ENCODE measurements around the gene PRKCE. TPM values are rescaled to one million over a fixed set of nuclear protein-coding genes. Genes with fewer than 3 reads are reported as not detected.

PRKCE gene
- total RNA-seq, 1 donor from 2014 or later = 24.2 TPM

DNA sequence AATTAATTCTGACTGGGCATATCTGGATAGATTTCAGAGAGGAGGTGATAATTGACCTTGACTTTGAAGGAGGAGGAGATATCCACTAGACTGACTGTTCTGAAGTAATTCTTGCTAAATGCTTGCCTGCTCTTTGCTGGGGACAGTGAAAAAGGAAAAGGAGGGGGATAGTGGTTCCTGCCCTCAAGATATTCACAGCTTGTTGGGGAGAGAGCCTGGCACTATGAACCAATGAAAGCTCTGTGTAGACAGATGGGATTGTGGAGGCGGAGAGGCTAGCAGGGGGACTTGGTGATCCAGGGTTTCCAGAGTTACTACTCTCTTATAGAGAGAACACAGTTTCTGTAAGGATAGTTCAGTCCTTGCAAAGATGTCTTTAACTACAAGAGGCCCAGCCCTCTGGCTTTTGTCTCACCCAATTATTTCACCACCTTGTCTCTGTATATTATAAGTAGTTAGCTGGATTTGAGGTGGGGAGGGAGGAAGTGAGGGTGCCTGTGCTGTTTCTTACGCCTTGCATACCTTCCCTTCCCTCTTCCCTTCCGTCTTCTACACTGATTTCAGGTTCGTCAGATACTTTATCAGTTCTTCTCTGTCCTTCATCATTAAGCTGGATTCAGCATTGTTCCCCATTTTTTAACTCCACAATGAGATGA, 190.4 kb downstream of the PRKCE start:
- H3K4me3 Mint-ChIP-seq (ENCODE audit: unreplicated experiment) = no peak overlapping the region
- H3K36me3 Mint-ChIP-seq (ENCODE audit: low read depth, unreplicated experiment) = no peaks in the 10 kb centered on the region
- H3K27me3 Mint-ChIP-seq (ENCODE audit: unreplicated experiment) = peaks cover 8% of the 10 kb centered on the region
- no peaks in the 10 kb centered on the region for H3K9me3 Mint-ChIP-seq (ENCODE audit: unreplicated experiment)
- no peak for DNase-seq (ENCODE audit: low spot score)
- TF ChIP-seq, protein P1, sequence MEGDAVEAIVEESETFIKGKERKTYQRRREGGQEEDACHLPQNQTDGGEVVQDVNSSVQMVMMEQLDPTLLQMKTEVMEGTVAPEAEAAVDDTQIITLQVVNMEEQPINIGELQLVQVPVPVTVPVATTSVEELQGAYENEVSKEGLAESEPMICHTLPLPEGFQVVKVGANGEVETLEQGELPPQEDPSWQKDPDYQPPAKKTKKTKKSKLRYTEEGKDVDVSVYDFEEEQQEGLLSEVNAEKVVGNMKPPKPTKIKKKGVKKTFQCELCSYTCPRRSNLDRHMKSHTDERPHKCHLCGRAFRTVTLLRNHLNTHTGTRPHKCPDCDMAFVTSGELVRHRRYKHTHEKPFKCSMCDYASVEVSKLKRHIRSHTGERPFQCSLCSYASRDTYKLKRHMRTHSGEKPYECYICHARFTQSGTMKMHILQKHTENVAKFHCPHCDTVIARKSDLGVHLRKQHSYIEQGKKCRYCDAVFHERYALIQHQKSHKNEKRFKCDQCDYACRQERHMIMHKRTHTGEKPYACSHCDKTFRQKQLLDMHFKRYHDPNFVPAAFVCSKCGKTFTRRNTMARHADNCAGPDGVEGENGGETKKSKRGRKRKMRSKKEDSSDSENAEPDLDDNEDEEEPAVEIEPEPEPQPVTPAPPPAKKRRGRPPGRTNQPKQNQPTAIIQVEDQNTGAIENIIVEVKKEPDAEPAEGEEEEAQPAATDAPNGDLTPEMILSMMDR (IDR thresholded peaks at IDR 0.05; ENCODE audit: unreplicated experiment) = no peak
- no peaks in the 10 kb centered on the region for H3K4me1 Mint-ChIP-seq (ENCODE audit: unreplicated experiment)
- H3K27ac Mint-ChIP-seq (ENCODE audit: unreplicated experiment) = no peak overlapping the region

- TF ChIP-seq, protein P1 (IDR thresholded peaks at IDR 0.05; ENCODE audit: unreplicated experiment) = no peak
- DNase-seq (ENCODE audit: low spot score) = no peak
- no peaks in the 10 kb centered on the region for H3K4me1 Mint-ChIP-seq (ENCODE audit: unreplicated experiment)
- peaks cover 8% of the 10 kb centered on the region for H3K27me3 Mint-ChIP-seq (ENCODE audit: unreplicated experiment)
- no peaks in the 10 kb centered on the region for H3K36me3 Mint-ChIP-seq (ENCODE audit: low read depth, unreplicated experiment)
- no peaks in the 10 kb centered on the region for H3K9me3 Mint-ChIP-seq (ENCODE audit: unreplicated experiment)
- H3K4me3 Mint-ChIP-seq (ENCODE audit: unreplicated experiment) = no peak overlapping the region
- H3K27ac Mint-ChIP-seq (ENCODE audit: unreplicated experiment) = no peak overlapping the region
Observed at GRCh38 chr2:45843136-45843535, 191.7 kb downstream of the PRKCE start.

DNA sequence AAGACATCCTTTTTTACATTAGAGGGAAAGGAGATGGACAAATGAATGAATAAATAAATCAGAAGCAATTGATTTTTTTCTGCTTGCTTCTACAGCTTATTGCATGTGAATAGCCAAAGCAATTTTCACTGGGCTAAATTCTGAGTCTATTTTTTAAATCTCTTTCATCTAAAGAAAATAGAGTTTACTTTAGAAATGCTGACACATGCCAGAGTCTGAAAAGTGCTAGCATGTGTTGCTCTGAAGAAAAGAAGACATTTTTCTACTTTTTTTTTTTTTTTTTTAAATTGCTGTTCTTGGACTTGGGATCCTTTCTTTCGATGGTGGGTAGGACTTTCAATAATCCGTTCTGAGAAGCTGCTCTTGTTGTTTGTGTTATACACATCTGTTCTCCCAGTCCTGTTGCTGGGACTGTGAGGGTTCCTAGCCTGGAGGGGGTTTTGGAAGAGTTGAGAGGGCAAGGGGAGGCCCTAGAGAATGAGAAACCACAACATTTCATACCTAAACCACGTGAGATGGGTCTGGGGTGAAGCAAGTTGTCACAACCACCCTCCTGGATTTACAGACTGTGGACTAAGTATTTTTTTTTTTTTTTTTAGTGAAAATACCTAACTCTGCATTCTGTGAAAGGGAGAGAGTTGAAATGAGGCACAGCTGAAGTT, 193.5 kb downstream of the PRKCE start:
- TF ChIP-seq, protein P1 (IDR thresholded peaks at IDR 0.05; ENCODE audit: unreplicated experiment) = no peak
- no peaks in the 10 kb centered on the region for H3K36me3 Mint-ChIP-seq (ENCODE audit: low read depth, unreplicated experiment)
- H3K27ac Mint-ChIP-seq (ENCODE audit: unreplicated experiment) = no peak overlapping the region
- H3K27me3 Mint-ChIP-seq (ENCODE audit: unreplicated experiment) = peaks cover 7% of the 10 kb centered on the region
- no peaks in the 10 kb centered on the region for H3K9me3 Mint-ChIP-seq (ENCODE audit: unreplicated experiment)
- H3K4me3 Mint-ChIP-seq (ENCODE audit: unreplicated experiment) = no peak overlapping the region
- no peaks in the 10 kb centered on the region for H3K4me1 Mint-ChIP-seq (ENCODE audit: unreplicated experiment)
- no peak for DNase-seq (ENCODE audit: low spot score)

DNA sequence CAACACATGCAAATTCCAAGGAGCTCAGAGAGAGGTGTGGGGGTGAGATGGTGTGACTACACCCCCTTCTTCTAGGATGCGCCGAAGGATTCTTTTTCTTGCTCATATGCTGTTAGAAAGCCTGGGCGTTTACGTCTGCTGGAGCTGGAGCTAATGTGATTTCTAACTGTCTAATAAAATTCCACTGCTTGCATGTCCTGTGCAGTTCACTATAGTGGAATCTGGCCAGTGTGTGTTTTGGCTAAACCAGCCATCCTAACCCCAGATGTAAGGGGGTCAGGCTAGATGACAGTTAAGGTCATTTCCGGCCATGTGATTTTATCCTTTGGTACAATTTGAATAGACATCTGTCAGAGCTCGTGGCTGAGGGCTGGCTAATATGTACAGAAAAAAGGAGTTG, 194.1 kb downstream of the PRKCE start:
- H3K36me3 Mint-ChIP-seq (ENCODE audit: low read depth, unreplicated experiment) = no peaks in the 10 kb centered on the region
- H3K27me3 Mint-ChIP-seq (ENCODE audit: unreplicated experiment) = peaks cover 6% of the 10 kb centered on the region
- DNase-seq (ENCODE audit: low spot score) = no peak
- TF ChIP-seq, protein P1 (IDR thresholded peaks at IDR 0.05; ENCODE audit: unreplicated experiment) = no peak
- no peaks in the 10 kb centered on the region for H3K4me1 Mint-ChIP-seq (ENCODE audit: unreplicated experiment)
- H3K27ac Mint-ChIP-seq (ENCODE audit: unreplicated experiment) = no peak overlapping the region
- no peak overlapping the region for H3K4me3 Mint-ChIP-seq (ENCODE audit: unreplicated experiment)
- H3K9me3 Mint-ChIP-seq (ENCODE audit: unreplicated experiment) = no peaks in the 10 kb centered on the region

Measured in endothelial cell (in vitro differentiated cells).